Stimulated activated CD8-positive, alpha-beta memory T cell treated with anti-CD3 and anti-CD28 coated beads, Interleukin-4, amount 100 ng/mL, for 24 hours (primary cell): ENCODE data around the gene CACNA2D4.

Experiments used
- DNase-seq: peaks from one replicate; pipeline ENCODE4 v3.0.0-alpha.2; 2020; ENCODE audit warnings: low read depth

CACNA2D4 gene

DNA sequence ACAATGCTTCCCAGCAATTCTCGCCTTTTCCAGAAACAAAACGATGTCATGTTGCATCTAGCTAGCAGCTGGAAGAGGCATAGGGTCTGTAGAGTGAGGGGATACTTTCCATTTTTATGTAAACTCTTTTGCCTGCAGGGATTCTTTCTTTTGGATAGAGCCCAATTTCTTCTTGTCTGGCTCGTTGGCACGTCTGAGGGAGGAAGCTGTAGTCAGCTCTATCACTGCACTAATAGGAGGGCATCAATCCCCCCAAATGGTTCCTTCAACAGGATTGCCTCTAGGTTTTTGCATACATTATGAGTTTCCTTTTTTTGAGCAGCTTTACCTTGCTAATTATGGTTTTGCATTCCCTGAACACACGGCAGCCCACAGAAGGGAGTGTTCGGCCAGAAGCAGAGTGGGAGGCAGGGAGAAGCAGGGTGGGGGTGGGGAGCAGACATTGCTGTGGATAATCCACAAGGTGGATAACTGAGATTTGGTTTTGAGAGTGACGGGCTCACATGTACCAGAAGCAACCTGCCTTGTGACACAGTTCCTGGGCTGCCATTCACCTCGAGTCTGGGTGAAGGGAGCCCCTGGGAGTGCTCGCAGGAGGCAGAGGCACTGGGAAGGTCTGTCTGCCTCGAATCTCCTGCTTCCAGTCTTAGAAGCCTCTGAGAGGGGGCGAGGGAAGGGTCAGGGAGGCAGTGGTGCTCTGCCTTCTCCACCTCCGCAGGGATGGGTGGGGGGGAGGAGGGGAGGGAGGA lies 73.6 kb downstream of the CACNA2D4 start:
- no peak for DNase-seq

DNA sequence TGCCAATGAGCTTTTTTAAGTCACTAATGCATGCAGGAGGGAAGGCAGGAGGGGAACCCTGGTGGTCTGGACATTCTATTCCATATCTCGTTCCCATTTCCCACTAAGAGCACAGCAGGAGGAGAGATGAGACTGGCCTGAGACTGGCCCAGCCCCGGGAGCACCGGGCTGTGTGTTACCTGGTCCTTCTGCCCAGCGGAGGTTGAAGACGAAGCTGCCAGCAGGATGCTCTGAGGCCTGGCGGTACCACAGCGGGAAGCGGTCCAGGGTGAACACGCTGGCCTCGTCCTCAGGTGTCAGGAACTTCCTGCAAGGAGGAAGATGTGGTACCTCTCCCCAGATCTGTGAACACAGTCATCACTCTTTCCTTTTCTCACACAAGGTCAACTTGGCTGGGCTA lies 74.2 kb downstream of the CACNA2D4 start:
- DNase-seq = no peak

DNA sequence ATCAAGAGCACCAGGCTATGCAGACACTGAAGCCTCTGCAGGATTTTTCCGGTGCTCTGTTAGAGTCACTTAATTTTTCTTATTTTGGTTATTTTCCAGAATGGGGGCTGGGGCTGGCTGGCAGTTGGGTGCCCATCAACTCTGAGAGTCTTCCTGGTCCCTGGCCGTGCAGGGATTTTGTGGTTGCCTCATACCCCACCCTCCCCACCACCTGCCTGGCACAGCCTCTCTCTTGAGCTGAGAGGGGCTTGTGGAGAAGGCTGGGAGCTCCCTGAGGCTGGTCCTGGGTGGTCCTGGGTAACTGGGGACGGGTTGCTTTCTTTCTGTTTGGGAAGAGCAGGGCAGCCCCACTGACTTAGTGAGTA lies 74.8 kb downstream of the CACNA2D4 start:
- DNase-seq = no peak

DNA sequence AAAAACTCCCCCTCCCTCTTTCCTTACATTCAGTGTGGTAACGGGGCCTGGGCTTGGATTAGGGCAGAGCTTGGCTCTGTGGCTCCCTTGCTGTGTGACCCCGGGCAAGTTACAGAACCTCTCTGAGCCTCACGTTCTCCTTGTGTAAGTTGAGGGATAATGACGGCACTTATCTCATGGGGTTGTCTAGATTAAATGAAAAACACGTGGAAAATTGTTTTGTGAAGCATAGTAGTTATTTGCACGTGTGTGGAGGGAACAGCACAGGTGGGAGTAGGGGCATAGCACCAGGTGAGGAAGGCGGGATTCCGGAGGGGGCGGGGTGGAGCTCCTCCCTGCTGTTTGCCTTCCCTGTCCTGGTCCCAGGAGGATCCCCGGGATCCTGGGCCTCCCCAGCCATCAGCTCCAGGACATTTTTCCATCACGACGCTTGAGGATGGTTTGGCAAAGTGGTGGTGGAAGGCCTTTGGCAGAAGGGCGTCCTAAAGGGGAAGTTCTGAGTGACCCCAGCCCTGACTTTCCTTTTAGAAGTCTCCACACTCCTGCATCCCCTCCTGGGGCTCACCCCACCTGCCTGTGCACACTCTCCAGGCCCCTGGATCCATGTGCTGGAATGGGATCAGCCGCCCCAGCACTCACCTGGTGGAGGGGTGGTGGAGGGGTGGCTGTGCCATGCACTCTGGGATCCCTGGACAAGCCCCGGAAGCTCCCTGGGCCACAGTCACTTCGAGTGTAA lies 75.4 kb downstream of the CACNA2D4 start:
- DNase-seq = no peak

DNA sequence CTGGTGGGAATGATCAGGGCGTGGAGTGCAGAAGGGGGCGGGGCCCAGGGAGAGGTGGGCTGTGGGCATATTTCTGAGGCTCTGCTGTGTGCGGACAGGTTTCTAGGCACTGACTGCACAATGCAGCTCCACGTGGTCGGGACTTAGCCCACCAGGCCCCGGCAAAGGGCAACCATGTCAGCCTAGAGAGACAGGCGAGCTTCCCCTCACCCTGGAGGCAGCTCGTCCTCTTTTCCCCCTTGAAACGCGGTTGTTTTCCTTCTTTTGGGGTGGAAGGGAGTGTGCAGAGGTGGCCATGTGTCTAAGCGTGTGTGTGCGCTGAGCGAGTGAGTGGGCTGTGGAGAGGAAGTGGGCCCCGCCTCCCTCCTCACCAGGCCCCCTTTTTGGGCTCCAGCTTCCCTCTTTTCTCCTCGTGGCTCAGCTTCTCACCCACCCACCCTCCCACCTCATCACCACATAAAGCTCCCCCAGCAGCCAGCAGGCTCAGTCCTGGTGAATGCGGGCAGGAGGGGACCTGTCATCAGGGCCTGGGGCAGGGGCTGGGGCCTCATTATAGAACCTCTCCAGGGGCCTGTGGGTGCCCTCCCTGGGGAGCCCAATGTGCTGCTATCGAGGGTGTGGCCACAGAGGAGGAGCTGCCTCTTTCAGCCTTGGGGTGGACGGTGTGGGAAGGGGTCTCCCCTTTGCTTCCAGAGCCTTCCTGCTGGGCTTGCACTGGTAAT lies 76.1 kb downstream of the CACNA2D4 start:
- no peak for DNase-seq

DNA sequence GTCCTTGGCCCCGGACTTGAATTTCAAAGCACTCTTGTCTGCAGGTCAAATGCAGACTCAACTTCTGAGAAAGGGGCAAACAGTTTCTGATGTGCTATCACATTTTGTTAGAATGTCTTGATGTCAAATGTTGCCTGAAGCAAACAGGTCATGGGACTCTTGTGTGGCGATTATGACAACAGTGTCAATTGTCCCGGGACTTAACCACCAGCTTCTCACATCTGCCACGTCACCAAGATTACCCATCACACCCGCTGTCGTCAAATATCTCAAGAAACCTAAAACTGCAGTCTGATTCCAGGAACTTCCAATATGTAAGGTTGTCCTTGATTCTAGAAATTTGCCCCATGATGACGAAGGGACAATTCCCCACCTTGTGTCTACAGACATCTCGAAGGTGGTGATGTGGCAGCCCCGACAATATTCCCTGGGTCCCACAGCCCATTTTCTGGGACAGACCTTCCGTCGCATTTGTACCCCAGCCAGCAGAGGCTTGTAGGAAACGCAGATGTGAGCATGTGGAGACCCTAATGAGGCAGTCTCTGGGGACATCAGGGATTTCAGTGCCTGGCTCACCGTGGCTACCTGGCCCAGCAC lies 76.8 kb downstream of the CACNA2D4 start:
- no peak for DNase-seq

DNA sequence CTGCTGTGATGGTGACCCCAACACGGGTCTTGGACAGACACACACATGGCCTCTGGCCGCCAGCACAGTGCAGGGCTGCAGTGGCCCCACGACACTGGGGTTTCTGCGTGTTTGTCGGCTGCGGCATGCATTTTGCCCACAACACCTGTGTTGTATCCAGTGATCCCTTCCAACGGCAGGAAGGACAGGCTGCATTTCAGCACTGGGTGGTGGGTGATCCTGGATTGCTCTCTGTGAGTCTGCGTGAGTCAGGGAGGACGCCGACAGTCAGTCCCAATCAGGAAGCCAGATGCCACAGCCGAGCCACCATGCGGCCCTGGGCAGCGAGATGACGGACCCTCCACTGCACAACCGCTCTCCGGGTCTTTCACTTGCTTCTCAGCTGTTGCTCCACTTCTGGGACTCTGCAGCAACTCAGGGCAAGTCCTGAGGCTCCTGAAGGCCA lies 77.4 kb downstream of the CACNA2D4 start:
- DNase-seq = no peak

DNA sequence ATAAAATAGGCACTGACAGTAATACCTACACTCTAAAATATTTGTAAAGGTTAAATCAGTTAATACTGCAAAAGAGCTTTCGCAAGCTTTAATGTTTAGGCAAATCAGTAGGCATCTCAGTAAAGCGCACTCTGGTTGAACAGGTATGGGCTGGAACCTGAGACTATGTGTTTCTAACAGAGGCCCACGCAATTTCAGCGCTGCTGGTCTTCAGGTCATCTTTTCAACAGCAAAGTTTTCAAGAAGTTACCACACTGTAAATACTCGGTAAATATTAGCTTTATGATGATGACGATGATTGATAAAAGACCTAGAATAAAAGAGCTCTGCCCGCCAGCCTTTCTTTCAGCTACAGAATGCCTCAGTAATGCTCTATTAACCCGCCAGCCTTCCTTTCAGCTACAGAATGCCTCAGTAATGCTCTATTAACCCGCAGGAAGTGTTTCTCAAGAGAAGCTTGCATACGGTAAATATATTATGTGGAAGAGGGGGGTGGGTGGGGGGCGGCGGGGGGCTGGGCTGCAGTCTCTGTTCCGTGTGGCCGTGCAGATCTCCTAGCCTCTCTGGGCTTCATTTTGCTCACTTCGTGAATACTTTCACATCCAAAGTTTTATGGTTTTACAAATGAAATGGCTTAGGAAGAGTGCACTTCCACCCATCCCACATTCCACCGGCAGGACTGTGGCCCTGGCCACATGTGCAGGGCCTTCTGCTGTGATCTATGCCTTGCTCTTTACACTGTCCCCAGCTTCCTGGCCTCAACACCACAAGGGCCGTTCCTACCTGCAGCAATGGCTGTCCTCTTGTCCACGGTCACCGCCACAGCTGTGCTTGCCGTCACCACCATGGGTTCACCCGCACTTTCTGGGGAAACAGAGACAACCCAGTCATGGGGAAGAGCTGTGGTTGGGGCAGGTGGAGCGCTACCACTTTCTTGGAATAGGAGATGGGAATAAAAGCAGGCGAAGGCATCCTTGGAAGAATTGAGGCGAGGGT lies 78.2 kb downstream of the CACNA2D4 start:
- DNase-seq = no peak

DNA sequence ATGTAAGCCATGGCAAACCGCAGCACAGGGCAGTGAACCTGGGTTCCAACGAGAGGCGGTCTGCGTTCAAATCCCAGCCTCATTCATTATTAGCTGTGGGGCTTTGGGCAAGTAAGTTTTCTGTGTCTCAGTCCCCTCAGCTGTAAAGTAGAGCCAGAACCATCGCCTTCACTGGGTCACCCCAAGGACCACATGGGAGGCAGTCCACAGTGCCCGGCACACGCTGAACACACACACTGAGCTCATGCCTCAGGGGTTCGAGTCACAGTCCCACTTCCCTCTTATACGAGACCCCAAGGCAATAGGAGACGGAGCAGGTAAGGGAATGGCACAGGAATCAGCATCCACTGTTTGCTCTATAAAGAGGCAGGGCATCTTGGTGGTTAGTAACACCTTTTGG lies 79.0 kb downstream of the CACNA2D4 start:
- no peak for DNase-seq

DNA sequence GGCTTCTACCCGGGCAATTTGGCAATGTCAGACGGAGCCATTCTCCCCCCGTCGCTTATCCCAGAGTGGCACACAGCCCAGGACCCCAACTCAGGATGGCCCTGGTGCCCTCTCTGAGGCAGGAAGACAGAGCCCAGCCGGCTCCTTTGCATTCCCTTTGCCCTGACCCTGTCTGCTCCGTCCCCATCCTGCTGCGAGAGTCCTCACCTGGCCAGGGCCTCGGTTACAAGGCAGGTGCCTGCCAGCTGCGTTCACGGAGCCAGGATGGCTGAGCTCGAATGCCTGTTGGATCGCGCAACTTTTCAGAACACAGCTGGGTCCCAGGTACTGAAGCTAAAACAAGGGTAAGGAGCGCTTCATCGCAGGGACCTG lies 79.5 kb downstream of the CACNA2D4 start:
- no peak for DNase-seq

DNA sequence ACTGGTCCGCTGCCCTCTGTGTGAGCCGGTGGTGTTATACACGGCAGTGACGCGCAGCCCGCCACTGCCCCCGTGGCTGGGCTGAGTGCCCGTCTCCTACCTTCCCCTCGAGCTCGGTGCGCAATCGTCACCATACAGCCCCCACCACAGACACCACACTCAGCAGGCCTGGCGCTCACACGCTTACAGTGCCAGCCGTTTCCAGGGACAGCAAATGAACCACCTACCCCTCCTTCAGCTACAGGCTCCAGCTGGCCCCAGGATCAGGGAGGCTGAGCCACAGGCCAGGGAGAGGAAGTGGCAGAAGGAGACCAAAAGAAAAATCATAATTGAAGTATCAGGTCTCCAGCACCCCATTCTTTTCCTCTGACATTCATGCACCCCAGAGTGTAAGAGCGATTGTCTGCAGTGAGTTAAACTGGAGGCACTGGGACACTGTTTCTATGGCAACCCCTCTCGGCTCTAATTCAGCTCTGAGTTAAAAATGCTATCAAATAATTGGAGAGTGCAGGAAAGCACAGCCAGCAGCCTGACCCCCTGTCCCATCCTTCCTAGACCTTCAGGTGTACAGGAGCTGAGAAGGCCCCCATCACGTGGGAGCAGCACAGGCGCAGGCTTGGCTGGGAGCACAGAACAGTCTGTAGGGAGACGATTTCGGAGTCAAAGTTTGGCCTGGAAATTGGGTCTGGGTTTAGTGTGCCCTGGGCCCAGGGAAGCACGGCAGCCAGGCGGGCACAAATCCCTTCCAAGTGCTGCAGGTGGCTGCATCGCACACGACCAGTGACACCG lies 80.1 kb downstream of the CACNA2D4 start:
- no peak for DNase-seq

DNA sequence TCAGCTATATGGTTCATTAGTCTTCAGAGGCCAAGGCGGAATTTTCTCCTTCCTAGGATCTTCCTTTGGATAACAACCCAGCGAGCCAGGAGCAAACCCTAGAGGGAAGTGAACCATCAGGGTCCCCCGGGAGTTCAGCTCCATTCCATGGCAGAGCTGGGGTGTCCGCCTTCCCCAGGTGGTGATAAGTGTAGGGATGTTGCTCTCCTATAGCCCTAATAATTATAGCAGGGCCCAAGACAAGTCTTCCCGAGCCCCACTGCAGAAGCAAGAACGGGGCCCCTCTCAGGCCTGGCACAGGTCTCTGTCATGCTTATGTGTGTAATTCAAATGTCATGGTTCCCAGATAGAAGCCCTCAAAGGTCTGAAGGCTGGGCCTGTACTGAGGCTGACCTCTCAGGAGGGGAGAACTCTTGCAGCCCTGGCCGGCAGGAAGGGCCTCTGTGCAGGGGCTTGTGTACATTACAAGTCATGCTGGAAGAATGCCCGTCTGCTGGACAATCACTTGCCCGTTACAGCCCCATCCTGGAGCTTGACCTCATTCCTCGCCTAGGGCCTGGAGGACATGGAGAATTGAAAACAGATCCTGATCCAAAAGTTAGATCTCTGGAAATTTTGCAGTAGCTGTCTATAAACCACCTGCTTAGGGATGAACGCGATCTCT lies 80.8 kb downstream of the CACNA2D4 start:
- no peak for DNase-seq

DNA sequence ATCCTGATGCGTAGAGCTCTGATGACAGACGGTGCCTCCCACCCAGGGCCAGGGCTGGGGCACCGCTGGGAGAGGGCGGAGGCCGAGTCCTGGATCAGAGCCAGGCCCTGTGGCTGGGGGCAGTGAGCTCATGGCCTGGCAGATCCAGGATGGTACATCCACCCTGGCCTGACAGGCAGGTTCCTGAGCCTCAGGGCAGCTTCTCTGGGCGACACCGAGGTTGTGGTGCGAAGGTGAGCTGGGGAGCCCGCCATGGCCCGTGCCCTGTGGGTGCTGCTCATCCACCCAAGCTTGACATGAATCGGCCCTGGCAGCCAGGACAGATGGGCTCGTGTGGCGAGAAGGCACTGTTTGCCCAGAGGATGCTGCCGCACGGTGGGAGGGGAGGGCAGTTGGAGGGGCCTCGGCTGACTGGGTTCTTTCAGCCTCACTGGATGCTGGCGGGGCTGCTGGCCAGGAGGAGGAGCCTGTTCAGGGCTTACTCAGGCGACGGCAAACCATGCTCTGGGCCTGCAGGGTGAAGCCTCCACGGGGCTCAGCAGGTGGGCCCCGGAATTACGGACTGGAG lies 81.5 kb downstream of the CACNA2D4 start:
- no peak for DNase-seq

DNA sequence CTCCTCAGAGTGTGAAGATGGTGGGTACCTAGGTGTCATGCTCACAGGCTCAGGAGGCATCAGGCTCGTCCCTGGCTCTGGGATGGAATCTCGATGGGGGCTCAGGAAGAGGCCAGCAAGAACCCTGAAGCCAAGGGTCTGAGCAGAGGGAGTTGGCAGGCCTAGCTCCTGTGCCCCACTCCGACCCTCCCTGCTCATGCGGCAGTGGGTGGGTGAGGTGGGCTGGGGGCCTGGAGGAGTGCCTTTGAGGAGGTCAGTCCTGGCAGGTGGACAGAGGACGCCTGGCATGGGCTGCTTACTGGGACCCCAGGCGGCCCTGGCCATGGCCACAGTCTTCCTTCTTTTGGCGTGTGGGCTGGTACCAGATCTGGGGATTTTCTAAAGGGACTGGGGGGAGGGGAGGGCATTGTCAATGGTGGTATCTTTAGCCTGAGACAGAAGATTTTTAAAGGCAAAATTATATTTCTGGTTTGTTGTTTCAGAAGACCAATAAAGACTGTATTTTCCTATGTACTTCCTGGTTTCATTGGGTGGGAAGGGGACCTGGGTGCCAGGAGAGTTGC lies 82.1 kb downstream of the CACNA2D4 start:
- no peak for DNase-seq

DNA sequence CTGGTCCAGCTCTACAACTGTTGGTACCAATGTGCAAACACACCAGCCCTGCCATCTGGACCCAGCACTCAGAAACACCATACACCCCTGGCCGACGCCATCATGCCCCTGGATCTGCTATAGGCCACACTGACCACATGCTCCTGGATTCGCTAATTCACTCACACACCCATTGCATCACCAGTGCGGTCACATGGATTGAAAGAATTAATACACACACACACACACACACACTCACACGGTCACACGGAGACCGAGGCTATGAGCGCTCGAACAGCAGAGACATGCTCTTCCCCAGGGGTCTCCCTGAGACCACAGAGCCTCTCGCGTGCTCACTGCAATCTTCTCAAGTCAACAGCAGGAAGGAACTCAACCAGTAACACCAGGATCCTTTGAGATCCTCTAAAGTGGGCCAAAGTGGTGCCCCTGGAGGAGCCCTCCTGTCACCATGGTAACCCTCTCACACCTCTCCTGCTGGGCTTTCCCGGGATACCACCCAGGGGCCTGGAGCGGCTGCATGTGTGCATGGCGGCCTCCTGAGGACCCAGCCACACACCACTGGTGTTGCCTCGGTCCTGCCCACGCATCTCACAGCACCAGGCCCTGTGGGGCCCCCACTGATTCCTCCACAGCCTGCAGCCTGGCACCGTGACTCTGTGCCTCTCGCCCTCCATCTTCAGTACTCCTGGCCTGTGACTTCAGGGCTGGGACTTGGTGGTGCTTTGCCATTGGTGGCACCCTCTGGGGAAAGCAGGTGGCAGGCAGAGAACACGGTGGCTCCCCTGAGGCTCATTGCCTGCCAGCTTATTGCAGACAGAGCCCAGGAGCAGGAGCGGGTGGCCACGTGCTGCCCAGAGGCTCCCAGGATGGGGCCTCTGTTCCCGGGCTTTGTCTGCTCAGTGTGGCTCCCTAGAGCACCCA lies 83.0 kb downstream of the CACNA2D4 start:
- no peak for DNase-seq

DNA sequence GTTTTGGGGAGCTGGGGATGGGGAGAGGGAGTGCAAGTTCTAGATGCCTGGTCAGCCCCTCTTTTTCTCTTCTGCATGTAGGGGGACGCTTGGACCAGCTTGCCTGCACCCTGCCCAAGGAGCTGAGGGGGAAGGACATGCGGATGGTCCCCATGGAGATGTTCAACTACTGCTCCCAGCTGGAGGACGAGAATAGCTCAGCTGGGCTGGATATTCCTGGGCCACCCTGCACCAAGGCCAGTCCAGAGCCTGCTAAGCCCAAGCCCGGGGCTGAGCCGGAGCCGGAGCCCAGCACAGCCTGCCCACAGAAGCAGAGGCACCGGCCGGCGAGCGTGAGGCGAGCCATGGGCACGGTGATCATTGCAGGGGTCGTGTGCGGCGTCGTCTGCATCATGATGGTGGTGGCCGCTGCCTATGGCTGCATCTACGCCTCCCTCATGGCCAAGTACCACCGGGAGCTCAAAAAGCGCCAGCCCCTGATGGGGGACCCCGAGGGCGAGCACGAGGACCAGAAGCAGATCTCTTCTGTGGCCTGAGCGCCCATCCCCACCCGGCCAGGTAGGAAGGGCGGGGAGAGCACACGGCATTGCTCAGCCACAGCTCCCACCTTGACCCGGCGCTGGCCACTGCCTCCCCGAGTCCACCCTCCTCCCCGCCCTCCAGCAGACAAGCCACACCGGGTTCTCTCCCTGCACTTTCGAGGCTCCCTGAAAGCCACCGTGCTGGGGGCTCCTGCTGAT lies 84.1 kb downstream of the CACNA2D4 start:
- DNase-seq = no peak

DNA sequence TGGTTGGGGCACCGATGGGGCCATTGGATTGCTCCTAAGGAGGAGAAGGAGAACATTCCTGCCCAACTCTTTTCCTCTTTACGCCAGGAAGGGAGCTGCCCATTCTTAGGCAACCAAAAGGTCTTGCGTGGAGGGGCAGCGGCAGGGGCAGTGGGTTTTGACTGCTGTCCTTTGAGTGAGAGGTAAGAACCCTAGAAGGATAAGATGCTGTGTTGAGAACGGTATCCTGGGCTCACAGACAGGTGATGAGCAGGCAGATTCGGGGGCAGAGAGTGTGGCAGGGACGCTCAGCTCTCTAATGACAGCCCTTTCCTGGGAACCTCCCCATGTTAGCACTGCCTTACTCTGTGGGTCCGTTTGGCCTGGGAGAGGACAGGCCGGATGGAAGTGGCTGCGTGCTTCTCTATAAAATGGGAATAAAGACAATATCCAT lies 84.8 kb downstream of the CACNA2D4 start:
- no peak for DNase-seq
